GM19351 (cell line): Measurements from ENCODE around the gene C12orf75.
"Not testable (repeated sequence)": the region's sequence is repeated elsewhere in the genome, so short reads cannot be mapped to it uniquely, and the experiment has no call there.

ENCODE experiments used
- ATAC-seq: cut with Tn5 transposase; IDR thresholded peaks from one replicate; pipeline ENCODE4 v1.9.1; 2021; ENCODE audit warnings: mild to moderate bottlenecking, moderate library complexity; ENCODE audit not compliant: unreplicated experiment

Gene C12orf75

GRCh38 chr12:105369014-105369413 lies 38.5 kb downstream of the C12orf75 start:
- ATAC-seq, result no peak

DNA sequence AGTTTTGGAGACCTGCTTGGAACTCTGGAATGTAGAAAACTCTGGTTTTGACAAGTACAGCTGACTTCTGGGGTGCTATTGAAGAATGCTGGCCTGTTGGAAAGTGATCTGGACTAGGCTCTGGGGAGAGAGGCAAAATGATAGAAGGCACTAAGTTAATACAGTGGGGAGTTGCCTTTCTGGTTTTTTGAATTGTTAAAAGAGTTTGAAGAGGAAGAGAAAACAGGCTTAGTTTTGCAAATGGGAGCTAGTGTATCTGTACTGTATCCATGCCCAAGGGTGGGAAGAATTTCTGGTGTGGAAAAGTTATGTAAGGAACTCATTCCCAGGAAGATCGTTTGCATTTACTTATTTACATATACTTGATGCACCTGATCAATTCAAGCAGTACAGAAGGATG lies 43.8 kb downstream of the C12orf75 start:
- no peak for ATAC-seq

DNA sequence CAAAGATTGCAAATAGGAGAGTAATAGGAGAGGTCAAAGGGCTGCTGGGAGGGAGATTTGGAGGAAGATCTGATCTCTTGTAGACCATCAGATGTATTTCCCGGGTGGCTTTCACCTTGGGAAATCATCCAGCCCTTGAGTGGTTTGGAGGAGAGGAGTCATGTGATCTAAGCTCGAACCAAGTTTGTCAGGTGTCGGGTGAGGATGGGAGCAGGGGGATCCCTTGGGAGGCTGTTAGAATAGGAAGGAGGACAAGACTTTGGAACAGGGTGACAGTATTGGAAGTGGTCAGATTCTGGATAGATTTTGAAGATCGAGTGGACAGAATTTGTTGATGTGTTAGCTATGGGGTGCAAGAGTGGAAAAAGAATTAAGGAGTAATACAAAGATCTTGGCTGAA lies 46.6 kb downstream of the C12orf75 start:
- ATAC-seq, result no peak

DNA sequence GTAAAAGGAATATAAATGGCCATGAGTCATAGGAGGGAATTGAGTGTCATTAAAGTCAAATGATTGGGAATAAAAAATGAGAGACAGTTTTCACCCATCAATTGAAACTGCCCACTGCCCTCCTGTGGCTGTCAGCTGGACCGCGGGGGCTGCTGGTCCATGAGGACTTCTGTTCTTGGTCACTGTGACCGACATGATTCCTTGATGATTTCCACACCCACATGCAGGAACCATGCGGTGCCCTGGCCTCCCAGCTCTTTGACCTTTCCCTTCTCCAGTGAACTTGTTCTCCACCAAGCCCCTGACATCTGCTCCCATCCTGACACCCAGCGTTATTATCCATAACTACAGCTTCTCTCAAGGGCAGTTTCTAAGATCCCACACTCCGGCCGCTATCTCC lies 48.4 kb downstream of the C12orf75 start:
- no peak for ATAC-seq

GRCh38 chr12:105382771-105383622 lies 52.5 kb downstream of the C12orf75 start:
- ATAC-seq, result no peak

GRCh38 chr12:105384220-105384619 lies 53.7 kb downstream of the C12orf75 start:
- no peak for ATAC-seq

GRCh38 chr12:105384916-105385535 lies 54.5 kb downstream of the C12orf75 start:
- ATAC-seq, result no peak

- ATAC-seq, result no peak
Observed at GRCh38 chr12:105386431-105386830, 55.9 kb downstream of the C12orf75 start.

DNA sequence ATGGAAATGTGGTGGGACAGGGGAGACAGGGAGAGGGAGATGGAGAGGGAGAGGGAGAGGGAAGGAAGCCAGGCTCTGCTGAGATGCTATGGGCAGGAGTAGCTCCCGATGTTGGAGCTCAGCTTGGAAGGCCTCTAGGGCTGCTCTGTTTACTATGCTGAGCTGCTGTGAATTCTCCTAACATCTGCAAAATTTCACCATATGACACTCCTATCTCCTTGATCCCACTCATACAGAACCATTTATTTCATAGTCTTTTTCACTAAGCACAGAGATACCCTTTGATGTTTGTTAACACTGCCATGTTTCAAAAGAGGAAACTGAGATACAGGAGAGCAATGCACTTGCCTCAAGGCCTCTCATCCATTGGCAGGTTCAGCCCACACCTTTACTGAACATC lies 60.7 kb downstream of the C12orf75 start:
- no peak for ATAC-seq

DNA sequence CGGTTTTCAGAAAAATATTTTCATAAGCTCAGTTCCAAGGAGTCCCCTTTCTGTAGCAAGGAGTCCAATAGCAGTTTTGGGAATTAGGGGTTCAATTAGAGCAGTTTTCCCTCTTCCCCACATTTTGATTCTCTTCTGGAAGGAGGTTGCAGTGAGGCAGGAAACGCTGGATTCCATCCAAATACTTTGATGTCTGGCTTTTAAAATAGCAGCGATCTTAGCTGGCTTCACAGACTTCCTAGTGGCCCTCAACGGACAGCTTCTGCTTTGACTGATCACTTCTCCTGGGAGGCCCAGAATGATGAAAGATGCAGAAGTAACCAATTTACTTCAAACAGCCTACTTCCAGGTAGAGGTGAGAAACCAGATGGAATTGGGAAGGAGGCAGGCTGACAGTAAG lies 63.1 kb downstream of the C12orf75 start:
- no peak for ATAC-seq

DNA sequence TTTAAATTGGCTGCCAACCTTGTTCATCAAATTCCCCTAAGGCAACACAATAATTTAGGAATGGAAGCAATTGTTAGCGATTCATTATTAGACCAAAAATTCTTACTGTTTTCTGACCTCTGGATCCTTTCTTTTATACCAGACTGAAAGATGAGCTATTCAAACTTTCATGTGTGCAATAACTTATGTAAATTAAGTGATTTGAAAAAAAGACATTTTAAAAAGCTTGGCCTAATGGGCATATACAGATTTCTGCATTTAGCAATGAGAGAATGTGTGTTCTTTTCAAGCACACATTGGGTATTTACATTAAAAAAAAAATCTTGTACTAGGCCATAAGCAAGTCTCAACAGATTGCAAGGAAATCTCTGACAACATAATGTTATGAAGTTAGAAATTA lies 65.5 kb downstream of the C12orf75 start:
- ATAC-seq, result no peak

DNA sequence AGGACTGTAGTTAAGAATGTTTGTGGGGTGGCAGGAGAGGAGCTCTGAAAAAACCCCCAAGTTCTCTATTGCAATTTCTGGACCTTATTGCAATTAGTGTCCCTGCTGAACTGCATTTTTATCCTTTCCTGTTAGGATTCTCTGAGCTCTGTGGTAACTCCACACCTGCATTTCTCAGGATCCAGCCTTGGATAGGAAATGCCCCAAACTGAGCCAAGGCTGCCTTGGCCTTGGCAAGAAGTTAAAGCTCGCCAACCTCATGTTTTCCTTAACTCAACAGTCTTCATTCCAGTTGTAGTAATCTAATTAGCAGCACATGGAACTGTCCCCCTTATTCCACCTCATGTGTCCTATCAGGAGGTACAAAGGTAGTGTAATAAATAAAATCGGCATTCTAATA lies 66.5 kb downstream of the C12orf75 start:
- no peak for ATAC-seq

- no peak for ATAC-seq
Observed at GRCh38 chr12:105398930-105399329, 68.4 kb downstream of the C12orf75 start.

DNA sequence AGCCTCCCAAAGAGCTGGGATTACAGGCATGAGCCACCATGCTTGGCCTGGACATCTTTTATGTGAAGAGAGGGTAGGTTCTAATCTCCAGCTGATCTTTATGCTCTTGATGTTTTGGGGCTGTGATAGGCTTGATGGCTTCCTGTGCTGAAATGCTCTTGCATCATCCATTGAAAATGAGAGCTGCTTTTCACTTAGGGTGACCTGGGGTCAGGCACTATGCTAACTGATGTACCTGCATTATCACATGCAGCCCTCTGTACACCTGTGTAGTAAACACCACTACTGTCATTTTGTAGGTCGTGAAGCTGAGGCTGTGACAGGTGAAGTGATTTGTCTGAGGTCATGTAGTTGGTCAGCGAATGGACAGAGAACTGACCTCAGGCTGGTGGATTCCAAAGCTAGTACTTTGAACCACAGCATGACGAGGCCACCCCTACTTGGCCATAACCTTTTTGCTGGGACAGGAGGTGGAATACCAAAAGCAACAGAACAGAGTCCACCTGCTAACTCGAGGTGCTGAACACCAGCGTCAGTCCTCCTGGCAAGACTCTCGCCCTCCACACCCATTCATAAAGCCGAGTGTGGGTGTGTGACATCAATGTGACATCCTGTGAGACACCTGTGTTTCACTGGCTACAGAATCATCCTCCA lies 69.1 kb downstream of the C12orf75 start:
- ATAC-seq, result no peak

DNA sequence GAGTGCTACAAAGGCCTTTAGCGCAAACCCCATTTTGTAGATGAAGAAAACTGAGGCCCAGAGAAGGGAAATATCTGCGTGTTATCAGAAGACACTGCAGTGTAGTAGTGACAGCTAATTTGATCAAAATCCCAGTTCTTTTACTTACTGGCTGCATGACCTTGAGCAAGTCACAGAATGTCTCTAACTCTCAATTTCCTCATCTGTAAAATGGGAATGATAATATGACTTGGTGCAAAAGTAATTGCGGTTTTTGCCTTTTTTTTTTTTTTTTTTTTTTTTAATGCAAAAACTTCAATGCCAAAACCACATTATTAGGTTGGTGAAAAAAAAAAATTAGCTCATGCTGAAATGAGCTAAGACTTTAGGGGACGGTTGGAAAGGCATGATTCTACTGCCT lies 69.7 kb downstream of the C12orf75 start:
- no peak for ATAC-seq

GRCh38 chr12:105401198-105401597 lies 70.7 kb downstream of the C12orf75 start:
- ATAC-seq, result no peak

DNA sequence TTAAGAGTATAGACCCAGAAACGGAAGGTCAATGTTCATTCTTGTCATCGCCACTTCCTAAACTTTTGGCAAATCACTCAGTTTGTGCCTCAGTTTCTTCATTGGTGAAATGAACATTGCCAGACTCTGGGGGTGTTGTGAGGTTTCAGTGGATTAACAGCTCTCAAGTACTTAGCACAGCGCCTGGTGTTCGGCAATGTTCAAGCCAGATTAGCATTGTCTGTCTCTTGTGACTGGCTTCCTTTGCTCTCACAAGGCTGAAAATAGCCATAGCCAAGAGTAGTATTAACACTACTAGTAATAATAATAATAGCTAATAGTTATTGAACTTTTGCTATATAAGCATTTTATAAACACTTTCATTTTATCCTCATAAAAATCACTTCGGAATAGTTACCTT lies 71.9 kb downstream of the C12orf75 start:
- no peak for ATAC-seq

DNA sequence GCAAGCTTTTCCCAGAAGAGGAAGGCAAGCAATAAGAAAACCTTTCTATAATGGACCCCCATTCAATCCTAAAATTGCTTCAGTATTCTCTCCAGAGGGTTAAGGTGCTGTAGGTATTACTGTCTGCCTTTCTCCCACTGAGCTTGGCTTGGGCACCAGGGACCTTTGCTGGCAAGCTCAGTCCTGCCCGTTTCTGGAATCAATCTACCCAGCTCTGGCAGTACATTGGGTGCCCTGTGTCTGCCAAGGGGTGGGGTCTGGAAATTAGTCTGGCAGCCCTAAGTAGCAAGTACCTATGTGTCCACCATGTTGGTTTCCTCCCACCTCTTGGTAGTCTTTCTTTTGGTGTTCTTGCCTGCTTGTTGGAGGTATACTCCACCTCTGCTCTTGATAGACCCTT lies 72.6 kb downstream of the C12orf75 start:
- ATAC-seq, result no peak

DNA sequence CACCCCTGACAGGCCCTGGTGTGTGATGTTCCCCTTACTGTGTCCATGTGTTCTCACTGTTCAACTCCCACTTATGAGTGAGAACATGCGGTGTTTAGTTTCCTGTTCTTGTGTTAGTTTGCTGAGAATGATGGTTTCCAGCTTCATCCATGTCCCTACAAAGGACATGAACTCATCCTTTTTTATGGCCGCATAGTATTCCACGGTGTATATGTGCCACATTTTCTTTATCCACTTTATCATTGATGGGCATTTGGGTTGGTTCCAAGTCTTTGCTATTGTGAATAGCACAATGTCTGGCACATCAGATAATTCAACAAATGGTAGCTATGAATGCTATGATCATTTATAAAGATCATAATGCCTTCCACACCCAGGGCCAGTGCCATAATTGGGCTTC lies 73.6 kb downstream of the C12orf75 start:
- not testable (repeated sequence) for ATAC-seq

GRCh38 chr12:105406497-105406896 lies 76.0 kb downstream of the C12orf75 start:
- no peak for ATAC-seq

- no peak for ATAC-seq
Observed at GRCh38 chr12:105409279-105409678, 78.8 kb downstream of the C12orf75 start.
